PFSK-1 (cell line): ENCODE measurements around the gene BABAM2.

ENCODE experiments used
- FOXP2 ChIP-seq: optimal IDR thresholded peaks from 2 replicates; pipeline ENCODE3; 2011; ENCODE audit warnings: borderline replicate concordance, control low read depth, inconsistent platforms; ENCODE audit not compliant: insufficient read depth; ENCODE audit errors: extremely low read length, extremely low read depth
- POLR2AphosphoS5 ChIP-seq: IDR thresholded peaks from 2 replicates; pipeline ENCODE4 v1.6.1; 2012; ENCODE audit warnings: low read depth, mild to moderate bottlenecking, control low read depth, low read length, moderate library complexity
- SIN3A ChIP-seq: IDR thresholded peaks from 2 replicates; pipeline ENCODE4 v1.6.1; 2012; ENCODE audit warnings: mild to moderate bottlenecking, low read length, moderate library complexity, borderline replicate concordance; ENCODE audit not compliant: insufficient read depth
- TAF1 ChIP-seq: IDR thresholded peaks from 2 replicates; pipeline ENCODE4 v1.6.1; 2012; ENCODE audit warnings: low read length, control low read depth, borderline replicate concordance; ENCODE audit not compliant: insufficient read depth
- TF ChIP-seq, protein P1 (sequence below), 2 experiments: IDR thresholded peaks; 2 replicates each; pipeline versions ENCODE4 v1.6.1 to v1.8.0; 2011 to 2012; ENCODE audit warnings: low read depth in 2 of 2, low read length in 2 of 2, control low read depth in 1 of 2, inconsistent platforms in 1 of 2, mild to moderate bottlenecking in 1 of 2, moderate library complexity in 1 of 2; ENCODE audit not compliant: insufficient read depth in 1 of 2

The BABAM2 gene

DNA sequence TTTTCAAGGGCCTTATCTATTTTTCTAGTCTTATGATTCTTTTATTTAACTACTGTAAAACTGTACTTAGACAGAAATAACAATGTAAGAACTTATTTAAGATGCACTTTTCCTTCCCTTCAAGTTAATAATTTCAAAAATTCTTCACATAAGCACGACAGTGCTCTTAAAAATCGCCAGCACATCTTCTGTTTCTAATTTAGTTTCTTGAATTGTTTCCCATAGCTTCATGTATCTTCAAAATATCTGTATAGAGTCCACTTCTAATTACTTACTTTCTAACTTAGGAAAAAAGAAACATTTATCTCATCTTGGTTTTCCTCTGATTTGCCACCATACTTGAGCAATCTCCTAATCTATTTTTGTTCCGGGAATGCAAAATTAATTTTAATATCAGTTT, 196.1 kb downstream of the BABAM2 start:
- TF ChIP-seq SIN3A (no peak), TAF1 (no peak), POLR2AphosphoS5 (no peak), FOXP2 (no peak)
- TF ChIP-seq, protein P1, sequence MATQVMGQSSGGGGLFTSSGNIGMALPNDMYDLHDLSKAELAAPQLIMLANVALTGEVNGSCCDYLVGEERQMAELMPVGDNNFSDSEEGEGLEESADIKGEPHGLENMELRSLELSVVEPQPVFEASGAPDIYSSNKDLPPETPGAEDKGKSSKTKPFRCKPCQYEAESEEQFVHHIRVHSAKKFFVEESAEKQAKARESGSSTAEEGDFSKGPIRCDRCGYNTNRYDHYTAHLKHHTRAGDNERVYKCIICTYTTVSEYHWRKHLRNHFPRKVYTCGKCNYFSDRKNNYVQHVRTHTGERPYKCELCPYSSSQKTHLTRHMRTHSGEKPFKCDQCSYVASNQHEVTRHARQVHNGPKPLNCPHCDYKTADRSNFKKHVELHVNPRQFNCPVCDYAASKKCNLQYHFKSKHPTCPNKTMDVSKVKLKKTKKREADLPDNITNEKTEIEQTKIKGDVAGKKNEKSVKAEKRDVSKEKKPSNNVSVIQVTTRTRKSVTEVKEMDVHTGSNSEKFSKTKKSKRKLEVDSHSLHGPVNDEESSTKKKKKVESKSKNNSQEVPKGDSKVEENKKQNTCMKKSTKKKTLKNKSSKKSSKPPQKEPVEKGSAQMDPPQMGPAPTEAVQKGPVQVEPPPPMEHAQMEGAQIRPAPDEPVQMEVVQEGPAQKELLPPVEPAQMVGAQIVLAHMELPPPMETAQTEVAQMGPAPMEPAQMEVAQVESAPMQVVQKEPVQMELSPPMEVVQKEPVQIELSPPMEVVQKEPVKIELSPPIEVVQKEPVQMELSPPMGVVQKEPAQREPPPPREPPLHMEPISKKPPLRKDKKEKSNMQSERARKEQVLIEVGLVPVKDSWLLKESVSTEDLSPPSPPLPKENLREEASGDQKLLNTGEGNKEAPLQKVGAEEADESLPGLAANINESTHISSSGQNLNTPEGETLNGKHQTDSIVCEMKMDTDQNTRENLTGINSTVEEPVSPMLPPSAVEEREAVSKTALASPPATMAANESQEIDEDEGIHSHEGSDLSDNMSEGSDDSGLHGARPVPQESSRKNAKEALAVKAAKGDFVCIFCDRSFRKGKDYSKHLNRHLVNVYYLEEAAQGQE (IDR thresholded peaks at IDR 0.05; ENCODE audit: insufficient read depth in 1 of 2, low read depth in 2 of 2, low read length in 2 of 2), result no peak

DNA sequence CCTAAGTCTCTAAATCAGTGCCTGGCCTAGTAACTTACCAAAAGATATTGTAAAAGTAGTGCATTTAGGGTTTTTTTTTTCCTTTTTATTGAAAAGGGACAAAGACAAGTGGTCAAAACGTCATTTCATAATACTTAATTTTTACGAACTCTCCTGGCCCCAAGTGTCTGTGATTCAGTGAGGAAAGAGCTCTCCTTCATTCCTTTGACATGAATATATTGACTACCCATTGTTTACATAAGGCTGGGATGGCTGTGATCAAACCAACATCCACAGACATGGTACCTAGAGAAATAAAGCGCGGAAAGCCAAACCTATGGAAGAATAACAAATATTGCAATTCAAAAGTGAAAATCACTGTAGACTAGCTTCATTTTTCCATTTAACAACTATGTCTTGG, 198.4 kb downstream of the BABAM2 start:
- TF ChIP-seq TAF1 (no peak), SIN3A (no peak), FOXP2 (no peak), POLR2AphosphoS5 (no peak)
- TF ChIP-seq, protein P1 (IDR thresholded peaks at IDR 0.05; ENCODE audit: insufficient read depth in 1 of 2, low read depth in 2 of 2, low read length in 2 of 2), result no peak

DNA sequence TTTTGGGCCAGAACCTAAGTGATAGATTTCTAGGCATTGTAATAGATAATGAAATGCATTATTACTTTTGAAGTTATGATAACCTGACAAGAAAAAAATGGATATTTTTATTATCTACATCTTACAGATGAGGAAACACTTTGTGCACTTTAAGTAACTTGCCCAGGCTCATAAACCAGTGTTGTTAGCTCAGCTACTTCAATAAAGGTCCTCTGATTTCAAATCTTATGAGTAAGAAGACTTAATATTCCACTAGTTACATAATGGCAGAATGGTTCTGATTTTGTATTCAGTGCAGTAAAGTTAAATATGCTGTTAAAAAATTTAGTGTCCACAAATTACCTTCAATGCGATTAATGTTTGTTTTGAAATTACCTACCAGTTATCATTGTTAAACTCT, 199.0 kb downstream of the BABAM2 start:
- no peak for TF ChIP-seq SIN3A
- no peak for TF ChIP-seq POLR2AphosphoS5
- no peak for TF ChIP-seq TAF1
- TF ChIP-seq, protein P1 (IDR thresholded peaks at IDR 0.05; ENCODE audit: insufficient read depth in 1 of 2, low read depth in 2 of 2, low read length in 2 of 2), result no peak
- TF ChIP-seq FOXP2, result no peak

DNA sequence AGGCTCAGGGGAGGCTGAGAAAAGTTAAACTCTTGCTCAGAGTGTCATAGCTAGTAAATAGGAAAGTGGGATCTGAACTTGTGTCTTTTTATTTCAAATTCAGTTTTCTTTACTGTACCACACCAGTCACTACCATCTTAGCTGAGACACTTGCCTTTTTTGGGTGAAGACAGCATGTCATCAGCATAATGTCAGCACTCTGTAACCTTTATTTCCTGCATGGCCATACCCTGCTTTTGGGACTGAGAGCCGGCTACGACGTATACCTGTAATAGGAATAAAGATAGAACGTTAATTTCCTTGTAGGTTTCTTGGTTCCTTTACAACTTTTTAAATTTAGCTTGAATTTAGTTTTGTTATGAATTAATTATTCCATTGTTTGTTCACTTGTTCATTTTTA, 202.8 kb downstream of the BABAM2 start:
- TF ChIP-seq FOXP2, result no peak
- no peak for TF ChIP-seq TAF1
- TF ChIP-seq POLR2AphosphoS5, result no peak
- TF ChIP-seq SIN3A, result no peak
- TF ChIP-seq, protein P1 (IDR thresholded peaks at IDR 0.05; ENCODE audit: insufficient read depth in 1 of 2, low read depth in 2 of 2, low read length in 2 of 2), result no peak

DNA sequence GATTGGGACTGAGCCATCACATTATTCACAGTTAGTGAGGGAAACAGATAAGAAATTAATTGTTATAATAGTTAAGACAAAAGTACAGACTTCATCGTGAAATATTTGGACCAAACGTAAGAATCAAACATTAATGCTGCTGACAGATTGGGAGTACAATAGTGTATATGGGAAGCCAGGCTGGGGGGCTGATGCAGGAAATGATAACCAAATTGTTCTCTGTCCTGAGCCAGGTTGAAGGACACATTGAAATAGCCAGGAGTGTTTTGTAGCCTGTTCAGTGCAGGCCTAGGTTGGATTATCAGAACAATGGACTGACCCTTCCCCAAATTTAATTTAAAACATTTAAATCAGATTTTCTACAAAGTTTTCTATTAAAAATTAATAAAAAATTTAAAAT, 203.2 kb downstream of the BABAM2 start:
- no peak for TF ChIP-seq TAF1
- TF ChIP-seq, protein P1 (IDR thresholded peaks at IDR 0.05; ENCODE audit: insufficient read depth in 1 of 2, low read depth in 2 of 2, low read length in 2 of 2), result no peak
- no peak for TF ChIP-seq FOXP2
- no peak for TF ChIP-seq SIN3A
